Right lobe of liver (tissue), 4 donors: Measurements from ENCODE around the gene SCN4B.

Experiments used
- POLR2A ChIP-seq: fragments of 450-650 bp; IDR thresholded peaks from one replicate; pipeline ENCODE4 v1.6.1; 2017; ENCODE audit warnings: antibody characterized with exemption, mild to moderate bottlenecking
- TF ChIP-seq, protein P1 (sequence below), 4 donors: fragments of 200-600 bp in 3 of 4; fragments of 450-650 bp in 1 of 4; IDR thresholded peaks; one replicate each; pipeline versions ENCODE4 v1.5.1 to v1.8.0; 2016 to 2022; ENCODE audit warnings: antibody characterized with exemption in 4 of 4, mild to moderate bottlenecking in 2 of 4
- donor health status: DM: no; HTN: no; CAD: no.
- donor health status: DM: no; HTN: no; CAD: no.
- donor health status: DM: no; HTN: yes; CAD: no.

DNA sequence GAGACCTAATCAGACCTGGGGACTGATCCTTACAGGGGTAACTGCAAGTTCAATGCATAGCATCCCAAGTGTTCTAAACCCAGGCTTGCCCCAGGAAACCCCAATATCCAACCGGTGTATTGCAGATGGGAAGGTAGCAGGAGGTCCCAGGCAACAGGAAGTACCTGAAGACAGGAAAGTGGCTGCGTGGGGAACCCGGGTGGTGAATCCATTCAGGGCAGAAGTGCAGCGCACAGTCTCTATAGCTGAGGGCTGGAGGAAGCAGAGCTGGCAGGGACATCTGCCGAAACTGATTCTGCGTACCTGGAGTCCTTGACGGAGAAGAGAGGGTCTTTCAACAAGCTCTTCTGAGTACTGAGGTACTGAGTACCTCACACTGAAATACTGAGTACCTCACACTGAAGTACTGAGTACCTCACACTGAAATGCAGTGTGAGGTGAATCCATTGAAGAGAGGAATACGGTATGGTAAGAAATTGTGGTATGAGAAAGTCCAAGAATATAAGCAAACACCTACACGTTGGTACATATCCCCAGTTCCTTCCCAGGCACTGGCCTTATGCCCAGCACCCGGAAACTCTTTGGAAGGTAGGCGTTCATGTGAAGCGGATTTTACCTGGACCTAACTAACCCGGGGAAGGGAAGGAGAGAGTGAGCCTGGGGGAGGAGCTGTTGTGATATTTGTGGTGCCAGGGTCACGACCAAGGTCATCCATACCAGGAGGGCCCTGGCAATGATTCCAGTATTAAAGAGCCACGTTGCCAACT is 20.1 kb downstream of the SCN4B start:
- TF ChIP-seq, protein P1, sequence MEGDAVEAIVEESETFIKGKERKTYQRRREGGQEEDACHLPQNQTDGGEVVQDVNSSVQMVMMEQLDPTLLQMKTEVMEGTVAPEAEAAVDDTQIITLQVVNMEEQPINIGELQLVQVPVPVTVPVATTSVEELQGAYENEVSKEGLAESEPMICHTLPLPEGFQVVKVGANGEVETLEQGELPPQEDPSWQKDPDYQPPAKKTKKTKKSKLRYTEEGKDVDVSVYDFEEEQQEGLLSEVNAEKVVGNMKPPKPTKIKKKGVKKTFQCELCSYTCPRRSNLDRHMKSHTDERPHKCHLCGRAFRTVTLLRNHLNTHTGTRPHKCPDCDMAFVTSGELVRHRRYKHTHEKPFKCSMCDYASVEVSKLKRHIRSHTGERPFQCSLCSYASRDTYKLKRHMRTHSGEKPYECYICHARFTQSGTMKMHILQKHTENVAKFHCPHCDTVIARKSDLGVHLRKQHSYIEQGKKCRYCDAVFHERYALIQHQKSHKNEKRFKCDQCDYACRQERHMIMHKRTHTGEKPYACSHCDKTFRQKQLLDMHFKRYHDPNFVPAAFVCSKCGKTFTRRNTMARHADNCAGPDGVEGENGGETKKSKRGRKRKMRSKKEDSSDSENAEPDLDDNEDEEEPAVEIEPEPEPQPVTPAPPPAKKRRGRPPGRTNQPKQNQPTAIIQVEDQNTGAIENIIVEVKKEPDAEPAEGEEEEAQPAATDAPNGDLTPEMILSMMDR (IDR thresholded peaks at IDR 0.05): no peak
- TF ChIP-seq POLR2A: no peak
